Mammary epithelial cell (primary cell): ENCODE results near the gene TSPAN9.

Source experiments
- CTCF ChIP-seq, 2 donors: IDR thresholded peaks in 1 of 2; conservative IDR thresholded peaks in 1 of 2; 2 replicates each; pipeline ENCODE4 v1.5.1; 2011 to 2012; ENCODE audit warnings: inconsistent platforms in 2 of 2, low read length in 2 of 2, mild to moderate bottlenecking in 2 of 2, control low read depth in 1 of 2, low read depth in 1 of 2; ENCODE audit not compliant: insufficient read depth in 1 of 2; ENCODE audit errors: extremely low read depth in 1 of 2
- EZH2 ChIP-seq: IDR thresholded peaks from 2 replicates; pipeline ENCODE4 v1.6.1; 2012; ENCODE audit warnings: low read length, inconsistent platforms, borderline replicate concordance

- no peak for TF ChIP-seq CTCF (conservative IDR thresholded peaks at IDR 0.05 in 1 of 2, IDR thresholded peaks at IDR 0.05 in 1 of 2; ENCODE audit: extremely low read depth in 1 of 2, insufficient read depth in 1 of 2, low read depth in 1 of 2, low read length in 2 of 2)
- TF ChIP-seq EZH2, result no peak
These were observed 27.4 kb upstream of the TSPAN9 start for GRCh38 chr12:3049611-3050249.
